NCI-H524 treated with DMSO at 0.1 percent for 48 hours (cell line): ENCODE results near the gene BCL6B.

Experiments
- DNase-seq: peaks from one replicate; lab custom pipeline; 2025; lab: John Stamatoyannopoulos, UW

BCL6B gene

DNA sequence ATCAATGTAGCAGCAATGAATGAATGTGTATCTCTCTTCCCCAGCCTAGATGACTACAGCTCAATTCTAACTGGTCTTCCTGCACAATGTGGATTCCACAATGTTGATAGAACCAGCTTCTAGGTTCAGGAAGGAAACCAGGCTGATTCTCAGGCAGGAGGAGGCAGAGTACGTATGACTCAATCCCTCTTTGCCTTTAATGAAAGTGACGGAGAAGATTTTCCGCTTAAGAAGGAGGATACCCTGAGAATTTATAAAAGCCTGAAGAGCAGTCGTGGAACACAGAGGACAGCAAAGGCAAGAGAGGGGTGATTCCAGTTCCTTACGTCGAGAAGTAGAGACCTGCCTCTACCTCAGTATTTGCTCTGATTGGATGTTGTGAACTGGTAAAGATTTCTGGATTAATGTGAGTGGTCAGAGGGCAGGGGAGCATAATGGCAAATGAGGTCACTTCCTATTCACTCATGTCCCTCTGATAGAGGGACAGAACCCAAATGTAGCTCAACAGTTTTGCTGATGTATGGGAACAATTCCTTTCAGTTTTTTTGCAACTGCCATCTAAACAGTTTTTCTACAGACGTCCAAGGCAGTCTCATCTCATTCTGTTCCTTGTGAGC lies 36.1 kb downstream of the BCL6B start:
- DNase-seq: no peak

DNA sequence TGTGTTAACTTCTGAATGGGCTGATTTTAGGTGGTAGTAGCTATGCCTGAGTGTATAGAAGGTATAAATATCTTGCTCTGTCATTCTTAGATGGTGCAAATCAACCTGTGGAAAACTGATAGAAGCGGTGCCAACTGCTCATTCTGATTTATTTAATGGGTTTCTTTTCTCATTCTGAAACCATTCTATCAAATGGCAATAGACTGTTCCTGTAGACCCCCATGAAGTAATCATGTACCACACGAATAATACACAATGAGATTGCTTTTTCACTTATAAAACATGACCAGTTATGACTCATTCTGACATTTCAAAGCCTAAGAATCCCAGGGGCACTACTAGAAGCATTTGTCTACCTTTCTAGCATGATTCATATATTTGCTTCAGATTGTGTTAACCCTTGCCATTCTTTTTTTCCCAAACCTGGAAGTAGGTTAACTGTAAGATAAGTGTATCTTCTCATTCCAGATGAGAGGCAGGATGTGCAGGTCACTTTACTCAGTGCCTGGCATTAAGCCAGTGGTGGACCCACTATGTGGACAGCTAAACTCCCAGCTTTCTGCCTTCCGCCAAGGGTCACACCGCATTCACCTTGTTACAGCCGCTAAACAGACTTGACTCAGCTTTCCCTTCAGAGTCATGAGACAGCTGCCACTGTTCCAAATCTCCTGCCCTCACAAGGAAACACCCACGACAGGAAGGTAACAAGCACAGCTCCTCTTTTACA lies 37.5 kb downstream of the BCL6B start:
- DNase-seq: no peak

DNA sequence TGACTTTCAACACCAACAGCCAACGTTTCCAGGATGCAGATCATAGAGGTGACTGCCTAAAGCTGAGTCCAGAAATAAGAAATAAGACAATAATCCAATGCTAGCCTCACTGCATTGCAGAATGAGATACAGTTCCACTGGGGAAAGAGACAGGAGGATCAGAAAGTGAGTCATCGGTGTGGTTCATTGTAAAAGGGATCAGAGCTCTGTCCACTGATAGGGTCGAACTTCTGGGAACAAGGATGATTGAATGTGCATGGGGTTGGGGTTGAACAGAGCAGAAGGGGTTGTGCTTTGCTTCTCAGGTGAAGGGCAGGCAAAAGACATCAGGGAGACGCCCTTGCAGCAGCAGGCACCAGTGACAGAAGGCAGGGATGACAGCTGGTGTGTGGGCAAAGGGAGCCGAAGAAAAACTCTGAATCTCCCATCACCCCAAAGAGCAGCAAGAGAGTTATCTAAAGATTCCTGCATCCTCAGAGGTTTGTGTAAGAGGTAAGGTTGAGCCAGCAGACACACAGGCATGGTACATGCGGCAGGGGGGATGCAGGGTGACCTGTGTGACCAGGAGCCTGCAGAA lies 40.8 kb downstream of the BCL6B start:
- no peak for DNase-seq

DNA sequence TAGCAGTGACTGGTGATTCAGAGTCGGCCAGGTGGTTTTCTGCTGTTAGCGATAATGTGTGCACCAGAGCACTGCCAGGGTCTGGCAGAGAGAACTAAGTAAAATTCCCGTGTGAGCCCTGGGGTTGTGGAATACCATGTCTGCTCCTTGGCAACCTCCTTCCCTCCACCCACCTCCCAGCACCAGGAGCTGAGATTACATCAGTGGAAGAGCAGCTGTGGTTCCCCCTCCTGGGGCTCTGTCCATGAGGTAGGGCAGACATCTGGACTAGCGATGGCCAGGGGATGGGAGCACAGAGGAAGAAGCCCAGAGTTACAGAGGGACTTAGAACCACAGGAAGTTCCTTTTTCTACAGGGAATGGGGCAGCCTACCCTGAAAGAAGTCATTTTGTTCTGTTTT lies 41.4 kb downstream of the BCL6B start:
- DNase-seq: no peak

DNA sequence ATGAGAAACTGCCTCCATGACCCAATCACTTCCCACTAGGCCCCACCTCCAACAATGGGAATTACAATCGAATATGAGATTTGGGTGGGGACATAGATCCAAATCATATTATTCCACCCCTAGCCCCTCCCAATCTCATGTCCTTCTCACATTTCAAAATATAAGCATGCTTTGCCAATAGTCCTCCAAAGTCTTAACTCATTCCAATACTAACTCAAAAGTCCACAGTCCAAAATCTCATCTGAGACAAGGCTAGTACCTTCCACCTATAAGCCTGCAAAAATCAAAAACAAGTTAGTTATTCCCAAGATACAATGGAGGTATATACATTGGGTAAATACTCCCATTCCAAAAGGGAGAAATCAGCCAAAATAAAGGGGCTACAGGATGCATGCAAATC lies 44.3 kb downstream of the BCL6B start:
- DNase-seq: no peak

DNA sequence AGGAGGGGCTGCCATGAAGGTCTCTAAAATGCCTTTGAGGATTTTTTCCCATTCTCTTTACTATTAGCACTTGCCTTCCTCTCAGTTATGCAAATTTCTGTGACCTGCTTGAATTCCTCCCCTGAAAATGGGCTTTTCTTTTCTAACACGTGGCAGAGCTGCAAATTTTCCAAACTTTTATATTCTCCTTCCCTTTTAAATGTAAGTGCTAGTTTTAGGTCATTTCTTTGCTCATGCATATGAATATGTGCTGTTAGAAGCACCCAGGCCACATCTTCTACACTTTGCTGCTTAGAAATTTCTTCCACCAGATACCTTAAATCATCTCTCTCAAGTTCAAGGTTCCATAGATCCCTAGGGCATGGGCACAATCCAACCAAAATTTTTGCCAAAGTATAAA lies 45.4 kb downstream of the BCL6B start:
- DNase-seq: no peak

DNA sequence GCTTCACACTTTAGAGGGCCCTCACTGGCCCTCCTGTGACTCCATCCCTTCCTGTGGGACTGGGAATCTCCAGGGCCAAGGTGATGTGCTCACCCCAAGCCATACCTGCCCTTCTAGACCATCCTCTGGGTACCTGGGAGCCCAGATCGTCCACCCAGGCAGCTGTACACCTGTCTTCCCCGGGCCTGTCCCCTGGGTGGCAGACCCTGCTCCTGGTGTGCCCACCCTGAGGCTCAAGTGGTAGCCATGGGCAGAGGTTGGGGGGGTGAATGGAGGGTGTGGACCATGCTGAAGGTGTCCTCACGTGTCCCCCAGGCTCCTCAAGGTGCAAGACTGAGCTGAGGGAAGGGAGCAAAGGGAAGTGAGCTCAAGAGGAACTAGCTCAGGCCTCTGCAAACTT lies 47.9 kb downstream of the BCL6B start:
- DNase-seq: no peak

DNA sequence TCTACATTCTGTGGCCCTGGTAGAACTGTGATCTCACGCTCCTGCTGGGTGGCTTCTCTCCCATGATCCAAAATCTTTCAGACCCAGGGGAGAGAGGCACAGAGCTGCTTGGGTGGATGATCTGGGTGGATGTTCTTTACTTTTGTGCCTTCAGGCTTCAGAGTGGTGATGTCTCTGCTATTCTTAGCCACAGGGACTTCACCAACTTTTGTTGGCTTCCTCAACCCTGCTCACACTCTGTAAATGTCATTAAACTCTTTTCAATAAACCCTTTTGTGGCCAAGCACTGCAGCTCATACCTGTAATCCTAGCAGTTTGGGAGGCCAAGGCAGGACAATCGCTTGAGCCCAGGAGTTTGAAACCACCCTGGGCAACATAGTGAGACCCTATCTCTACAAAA lies 49.6 kb downstream of the BCL6B start:
- DNase-seq: no peak

DNA sequence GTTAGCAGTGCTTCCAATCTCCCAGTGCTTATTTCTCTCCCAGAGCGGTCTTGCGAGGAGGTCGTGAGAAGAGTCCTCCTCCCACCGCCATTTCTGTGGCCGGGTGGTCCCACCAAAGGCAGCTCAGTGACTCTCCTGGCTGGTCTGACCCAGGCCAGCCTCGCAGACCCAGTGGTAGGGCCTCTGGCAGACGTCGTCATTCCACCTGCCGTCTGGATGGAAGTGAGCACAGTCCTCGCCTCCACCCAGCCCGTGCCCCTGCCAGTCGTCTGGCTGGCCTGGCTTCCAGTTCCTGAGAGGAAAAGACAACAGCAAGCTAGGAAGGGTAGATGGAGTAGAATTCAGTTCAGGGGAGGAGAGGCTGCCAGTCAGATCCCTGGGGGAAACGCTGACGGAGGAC lies 52.1 kb downstream of the BCL6B start:
- no peak for DNase-seq

DNA sequence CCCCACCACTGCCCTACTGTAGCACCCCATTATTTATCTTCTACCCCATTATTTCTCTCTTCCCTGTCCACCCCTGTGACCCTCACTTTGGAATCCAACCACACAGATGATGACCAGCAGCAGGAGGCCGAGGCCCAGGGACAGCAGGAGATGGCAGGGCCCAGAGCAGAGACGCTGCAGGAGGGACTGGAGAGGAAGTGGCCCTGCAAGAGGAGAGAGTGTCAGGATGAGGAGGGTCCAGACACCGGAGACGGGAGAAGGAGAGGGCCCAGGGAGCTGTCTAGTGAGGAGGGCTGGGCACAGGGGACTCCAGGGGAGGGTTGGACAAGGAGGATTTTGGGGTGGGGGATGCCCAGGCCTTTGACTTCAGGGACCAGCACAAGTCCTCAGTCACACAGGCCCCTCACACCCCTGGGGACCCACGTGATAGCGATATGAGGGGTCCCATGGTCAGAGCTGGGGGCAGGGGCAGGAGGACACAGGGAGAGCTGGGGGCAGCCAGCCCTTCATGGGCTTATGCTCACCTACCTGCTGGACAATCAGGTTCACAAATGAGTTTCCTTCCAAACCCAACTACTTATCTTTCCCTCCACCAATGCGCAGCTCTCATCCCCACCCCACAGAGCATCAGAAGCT lies 55.2 kb downstream of the BCL6B start:
- no peak for DNase-seq

DNA sequence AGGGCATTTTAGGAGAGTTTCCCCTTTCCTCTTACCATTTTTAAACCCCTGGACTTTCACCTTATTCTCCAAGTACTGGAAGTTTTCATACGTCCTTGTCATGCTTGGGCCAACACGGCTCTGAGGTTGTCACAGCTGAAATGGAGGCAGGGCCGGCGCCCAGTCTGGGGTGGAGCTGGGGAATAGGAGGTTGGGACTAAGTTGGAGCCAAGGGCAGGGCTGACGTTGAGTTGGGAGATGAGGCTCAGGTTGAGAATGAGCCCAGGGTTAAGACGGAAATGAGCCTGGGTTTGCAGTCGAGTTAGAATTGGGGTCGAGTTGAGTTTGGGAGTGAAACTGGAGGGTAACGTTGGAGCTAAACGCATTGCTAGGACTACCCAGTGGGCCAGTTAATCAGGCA lies 55.9 kb downstream of the BCL6B start:
- DNase-seq: no peak
